GM12873 (cell line): ENCODE measurements around the gene WDR89.

Source experiments
- CTCF ChIP-seq: IDR thresholded peaks from 2 replicates; pipeline ENCODE4 v1.5.1; 2012; ENCODE audit warnings: low read depth, mild to moderate bottlenecking, moderate library complexity, low read length, control low read depth; ENCODE audit not compliant: insufficient read depth; ENCODE audit errors: missing control alignments

Gene WDR89

GRCh38 chr14:63652406-63652805 lies 10.7 kb upstream of the WDR89 start:
- no peak for TF ChIP-seq CTCF

- no peak for TF ChIP-seq CTCF
Observed at GRCh38 chr14:63650256-63650952, 8.7 kb upstream of the WDR89 start.

GRCh38 chr14:63647696-63648410 lies 6.2 kb upstream of the WDR89 start:
- TF ChIP-seq CTCF = no peak

- no peak for TF ChIP-seq CTCF
Observed at GRCh38 chr14:63644741-63645140, 3.1 kb upstream of the WDR89 start.

- TF ChIP-seq CTCF = no peak
Observed at GRCh38 chr14:63642656-63643382, 1.1 kb upstream of the WDR89 start.

- no peak for TF ChIP-seq CTCF
Observed at GRCh38 chr14:63642229-63642611, 549 bp upstream of the WDR89 start.

- TF ChIP-seq CTCF = no peak
Observed at GRCh38 chr14:63638493-63638892, 3.2 kb downstream of the WDR89 start.
